Skeletal muscle tissue (tissue), 4 donors: ENCODE data around the gene PFDN5. TPM values are rescaled to one million over a fixed set of nuclear protein-coding genes. Genes with fewer than 3 reads are reported as not detected.

Experiments used
- H3K27ac ChIP-seq: one replicate; pipeline ENCODE4 v1.7.0; 2013; ENCODE audit warnings: mild to moderate bottlenecking, low read depth, low read length, inconsistent platforms
- H3K27me3 ChIP-seq, 3 donors: one replicate each; pipeline ENCODE4 v1.7.0; 2013; ENCODE audit warnings: low read length in 3 of 3; ENCODE audit not compliant: control insufficient read depth in 3 of 3, insufficient read depth in 3 of 3
- H3K36me3 ChIP-seq, 3 donors: one replicate each; pipeline ENCODE4 v1.7.0; 2013; ENCODE audit warnings: low read length in 3 of 3; ENCODE audit not compliant: control insufficient read depth in 3 of 3, insufficient read depth in 3 of 3
- H3K4me1 ChIP-seq, 3 donors: one replicate each; pipeline ENCODE4 v1.7.0; 2013; ENCODE audit warnings: low read length in 3 of 3, mild to moderate bottlenecking in 3 of 3; ENCODE audit not compliant: control insufficient read depth in 3 of 3, insufficient read depth in 3 of 3
- H3K4me3 ChIP-seq, 3 donors: one replicate each; pipeline ENCODE4 v1.7.0; 2013; ENCODE audit warnings: low read length in 3 of 3
- H3K9ac ChIP-seq, 3 donors: one replicate each; pipeline ENCODE4 v1.7.0; 2013; ENCODE audit warnings: low read length in 3 of 3, mild to moderate bottlenecking in 3 of 3, moderate library complexity in 2 of 3, low read depth in 1 of 3
- H3K9me3 ChIP-seq, 3 donors: one replicate each; pipeline ENCODE4 v1.7.0; 2013; ENCODE audit warnings: low read length in 3 of 3; ENCODE audit not compliant: control insufficient read depth in 3 of 3
- total RNA-seq: library from RNA; depleted of rRNA; stranded (reverse); fragments of >200 nt; gene quantifications from one replicate; pipeline ENCODE4 v1.2.3, GENCODE V29; 2014
- donor health status: Osteomylitis.

Gene PFDN5
- total RNA-seq, 1 donor from 2014 or later, result 686 TPM

DNA sequence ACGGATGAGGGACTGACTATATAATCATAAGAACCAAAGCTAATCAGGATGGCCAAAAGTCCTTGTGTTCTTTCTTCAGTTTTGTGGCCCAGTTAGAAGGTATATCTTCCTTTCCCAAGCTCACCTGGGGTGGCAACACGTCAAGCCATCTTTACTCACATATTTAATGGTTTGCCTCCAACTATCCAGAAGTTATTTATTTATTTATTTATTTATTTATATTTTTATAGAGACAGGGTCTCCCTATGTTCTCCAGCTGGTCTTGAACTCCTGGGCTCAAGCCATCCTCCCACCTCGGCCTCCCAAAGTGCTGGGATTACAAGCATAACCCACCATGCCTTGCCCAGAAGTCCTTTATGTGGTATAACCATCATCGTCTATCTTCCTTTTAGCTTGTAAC, 52.6 kb downstream of the PFDN5 start:
- Histone ChIP-seq H3K4me1 (peaks cover 12 to 23% (median 20%) of the 10 kb centered on the region in 3 donors), H3K9ac (no peak overlapping the region), H3K9me3 (no peaks in the 10 kb centered on the region), H3K4me3 (no peak overlapping the region), H3K36me3 (no peaks in the 10 kb centered on the region), H3K27me3 (no peaks in the 10 kb centered on the region), H3K27ac (no peak overlapping the region)

Other genes with a start within 250 kb of the PFDN5 start
- gene TNS2, start 245.5 kb upstream of the PFDN5 start, total RNA-seq, result 21.9 TPM
- 13.0 TPM for gene SPRYD3, start 216.2 kb upstream of the PFDN5 start, total RNA-seq
- gene IGFBP6, start 197.9 kb upstream of the PFDN5 start, total RNA-seq, result 89.8 TPM
- under 0.01 TPM for gene SOAT2, start 192.1 kb upstream of the PFDN5 start, total RNA-seq
- 16.7 TPM for gene ZNF740, start 114.8 kb upstream of the PFDN5 start, total RNA-seq
- 16.7 TPM for gene CSAD, start 114.6 kb upstream of the PFDN5 start, total RNA-seq
- 1.6 TPM for gene ITGB7, start 88.3 kb upstream of the PFDN5 start, total RNA-seq
- gene RARG, start 63.3 kb upstream of the PFDN5 start, total RNA-seq, result 12.5 TPM
- 2.6 TPM for gene ESPL1, start 27.2 kb upstream of the PFDN5 start, total RNA-seq
- 50.1 TPM for gene MYG1, start 4.2 kb downstream of the PFDN5 start, total RNA-seq
- gene AAAS, start 26.1 kb downstream of the PFDN5 start, total RNA-seq, result 35.5 TPM
- gene SP7, start 40.8 kb downstream of the PFDN5 start, total RNA-seq, result not detected
- 30.3 TPM for gene SP1, start 84.6 kb downstream of the PFDN5 start, total RNA-seq
- not detected for gene AMHR2, start 128.3 kb downstream of the PFDN5 start, total RNA-seq
- gene PRR13, start 146.2 kb downstream of the PFDN5 start, total RNA-seq, result 15.7 TPM
- 281 TPM for gene PCBP2, start 156.6 kb downstream of the PFDN5 start, total RNA-seq
- 4.7 TPM for gene MAP3K12, start 203.9 kb downstream of the PFDN5 start, total RNA-seq
- 29.7 TPM for gene TARBP2, start 205.7 kb downstream of the PFDN5 start, total RNA-seq
- not detected for gene NPFF, start 211.9 kb downstream of the PFDN5 start, total RNA-seq